HG03442 (cell line): ENCODE data around the gene OR5AU1.

Experiments used
- ATAC-seq: cut with Tn5 transposase; IDR thresholded peaks from one replicate; pipeline ENCODE4 v1.9.1; 2021; ENCODE audit warnings: mild to moderate bottlenecking, moderate library complexity; ENCODE audit not compliant: unreplicated experiment

The OR5AU1 gene

DNA sequence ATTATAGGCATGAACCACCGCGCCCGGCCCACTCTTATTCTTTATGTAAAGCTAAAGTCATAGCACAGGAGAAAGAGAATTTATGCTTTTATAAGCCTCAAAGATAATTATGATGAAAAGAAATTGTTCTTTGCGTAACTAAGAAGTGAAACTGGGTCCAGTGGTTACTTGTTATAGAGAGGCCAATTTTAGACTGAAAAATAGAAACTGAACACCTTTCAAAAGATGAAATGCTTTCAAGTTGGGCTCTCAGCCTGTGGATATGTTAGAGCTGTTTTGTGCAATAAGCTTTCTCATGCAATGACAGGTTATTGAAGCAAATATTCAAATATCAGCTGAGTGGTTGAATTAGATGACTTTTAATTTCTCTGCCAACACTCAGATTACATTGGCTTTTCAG lies 47.1 kb downstream of the OR5AU1 start:
- no peak for ATAC-seq

DNA sequence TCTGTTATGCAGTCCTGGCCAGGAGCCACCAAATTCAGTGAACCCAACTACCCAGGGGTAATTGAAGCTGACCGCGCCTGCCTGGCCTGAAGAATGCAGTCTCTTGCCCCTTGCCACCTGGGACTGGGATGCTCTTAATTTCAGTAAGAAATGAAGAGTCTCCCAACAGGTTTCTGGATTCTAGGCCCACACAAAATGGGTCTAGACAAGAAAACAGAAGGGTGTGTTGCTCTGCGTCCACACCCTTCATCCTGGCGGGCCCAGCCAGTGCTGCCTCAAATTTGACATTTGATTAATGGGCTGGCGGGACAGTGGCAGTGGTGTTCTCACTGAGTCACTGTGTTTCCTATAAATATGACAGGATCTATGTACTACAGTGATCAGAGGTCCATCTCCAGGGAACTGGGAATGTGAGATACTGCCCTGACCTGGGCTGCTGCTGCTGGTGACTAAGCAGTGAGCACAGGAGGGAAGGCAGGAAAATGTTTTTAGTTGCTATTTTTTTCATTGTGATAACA lies 48.5 kb downstream of the OR5AU1 start:
- no peak for ATAC-seq

DNA sequence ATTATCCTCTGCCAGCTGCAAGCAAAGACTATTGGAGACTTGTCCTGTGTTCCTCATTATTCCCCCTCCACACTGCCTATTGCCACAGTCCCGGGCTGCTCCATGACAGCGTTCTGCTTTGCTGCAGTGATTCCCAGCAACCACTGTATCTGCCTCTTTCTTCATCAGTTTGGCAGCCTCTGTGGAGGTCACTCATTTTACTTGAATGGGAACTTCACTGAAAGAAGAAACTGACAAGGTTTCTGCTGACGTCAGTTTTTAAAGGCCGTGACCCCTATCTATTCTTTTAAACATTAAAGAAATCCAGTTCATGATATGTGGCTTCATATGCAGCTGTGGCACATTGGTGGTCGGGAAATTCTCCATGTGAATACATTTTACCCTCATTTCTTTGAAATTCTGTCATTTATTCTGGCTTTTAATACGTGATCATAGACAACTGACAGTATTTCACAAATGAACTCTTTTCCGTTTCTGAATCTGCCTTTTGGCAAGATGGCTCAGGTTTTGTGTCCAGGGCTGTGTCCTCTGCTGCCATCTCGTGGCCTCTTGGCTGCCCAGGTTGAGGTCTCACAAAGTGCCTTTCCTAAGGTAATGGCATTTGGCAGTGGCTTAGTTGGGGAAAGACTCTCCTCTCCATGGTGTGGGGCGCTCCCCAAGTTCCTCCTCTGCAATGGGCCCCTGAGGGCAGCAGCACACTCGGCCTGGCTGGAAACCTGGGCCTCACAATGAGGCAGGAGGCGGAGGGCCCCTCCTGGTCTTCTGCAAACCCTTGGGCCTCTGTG lies 49.2 kb downstream of the OR5AU1 start:
- no peak for ATAC-seq

DNA sequence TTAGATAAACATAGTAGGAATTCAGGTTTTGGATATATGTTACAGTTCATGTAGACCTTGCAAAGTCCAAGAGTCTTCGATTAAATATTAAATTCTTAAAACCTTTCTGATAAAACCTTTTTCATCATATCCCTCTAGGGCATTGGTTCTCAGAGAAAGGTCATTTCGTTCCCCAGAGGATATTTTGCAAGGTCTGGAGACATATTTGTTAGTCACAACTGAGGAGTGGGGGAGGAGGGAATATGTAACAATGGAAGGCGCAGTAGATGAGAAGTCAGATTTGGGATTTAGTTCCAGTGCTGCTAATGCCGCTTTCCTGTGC lies 49.7 kb downstream of the OR5AU1 start:
- ATAC-seq, result no peak

DNA sequence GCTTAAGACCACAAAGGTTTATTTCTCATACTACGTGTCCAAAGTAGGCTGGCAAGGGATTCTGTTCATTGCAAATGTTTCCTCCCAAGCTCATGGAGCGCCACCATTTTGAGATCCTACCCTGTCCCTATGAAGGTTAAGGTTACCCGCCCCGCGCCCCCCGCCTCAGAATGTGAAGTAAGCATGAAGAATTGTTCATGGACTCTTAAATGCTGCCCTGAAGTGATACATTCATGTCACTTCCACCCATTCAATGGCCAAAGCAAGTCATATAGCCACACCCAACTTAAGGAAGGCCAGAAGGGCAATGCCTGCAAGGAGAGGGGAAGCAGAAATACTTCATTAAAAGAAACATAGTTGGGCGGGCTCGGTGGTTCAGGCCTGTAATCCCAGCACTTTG lies 50.8 kb downstream of the OR5AU1 start:
- ATAC-seq, result no peak
